ENCODE measurements around the gene FAM174B. TPM values are rescaled to one million over a fixed set of nuclear protein-coding genes. Genes with fewer than 3 reads are reported as not detected.

FAM174B gene
- total and polyA plus RNA-seq, 2 experiments from 2014 or later = 15.0 to 21.8 TPM

DNA sequence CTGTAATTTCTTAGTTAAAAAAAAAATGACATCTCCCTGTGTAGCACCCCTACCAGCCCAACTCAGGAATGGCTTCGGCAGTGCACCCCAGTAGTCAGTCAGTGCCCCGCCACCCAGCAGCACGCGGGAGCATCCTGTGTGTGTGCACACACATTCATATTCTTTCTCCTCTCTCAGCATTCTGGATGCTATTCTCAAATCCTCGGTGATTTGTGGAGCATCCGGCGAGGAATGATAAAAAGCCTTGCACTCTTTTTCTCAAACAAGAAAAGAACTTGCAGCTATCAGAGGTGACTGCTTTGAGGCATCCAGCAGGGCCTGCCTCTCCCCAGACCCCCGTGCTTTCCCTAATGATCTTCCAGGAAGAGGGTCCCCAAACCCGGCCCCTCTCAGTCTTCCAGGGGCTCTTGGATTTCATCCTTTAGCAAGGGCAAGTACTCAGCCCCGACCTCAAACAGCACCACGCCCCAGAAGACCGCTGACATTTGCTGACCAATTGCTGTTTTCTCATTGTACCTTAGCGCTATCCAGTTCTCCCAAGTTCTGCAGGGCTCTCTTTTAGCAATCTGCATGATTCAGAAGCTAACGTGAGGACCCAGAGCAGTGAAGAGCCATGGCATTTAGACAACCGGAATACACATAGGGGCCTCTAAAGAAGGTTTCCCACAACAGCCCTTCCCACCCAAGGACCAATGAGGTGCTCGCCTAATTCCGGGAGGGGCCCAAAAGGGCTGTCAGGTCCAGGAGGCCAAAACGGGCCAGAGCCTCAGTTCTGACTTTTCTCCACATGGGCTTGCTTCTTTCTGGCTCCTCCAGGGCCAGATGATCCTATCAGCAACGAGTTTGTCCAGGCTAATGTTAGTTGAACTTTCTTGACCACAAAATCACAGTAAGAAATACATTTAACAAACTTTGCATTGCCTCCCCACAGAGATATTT, 72.2 kb downstream of the FAM174B start:
- Histone ChIP-seq H3K4me2 (no peak overlapping the region), H3K9me2 (ENCODE audit: insufficient read depth) (peaks cover 11% of the 10 kb centered on the region; the same call in 1 of the 2 replicates), H3K27me3 (ENCODE audit: insufficient read depth) (no peaks in the 10 kb centered on the region), H3F3A (replicated peaks; ENCODE audit: low read depth) (no peaks in the 10 kb centered on the region), H3K79me2 (replicated peaks; ENCODE audit: insufficient read depth) (no peaks in the 10 kb centered on the region), H2AFZ (no peak overlapping the region), H3K4me1 (ENCODE audit: insufficient read depth) (no peaks in the 10 kb centered on the region), H4K20me1 (replicated peaks; ENCODE audit: insufficient read depth) (no peaks in the 10 kb centered on the region), H3K36me3 (ENCODE audit: insufficient read depth) (no peaks in the 10 kb centered on the region), H3K27ac (ENCODE audit: low read depth) (no peak overlapping the region), H3K4me3 (no peak overlapping the region)
- DNase-seq (ENCODE audit: low spot score) (no peak), ATAC-seq (no peak)
- Mint-ChIP-seq H3K4me1 (no peaks in the 10 kb centered on the region), H3K36me3 (ENCODE audit: low read depth) (peaks cover 10% of the 10 kb centered on the region; the same call in 2 of the 3 replicates), H3K9me3 (peaks cover 22% of the 10 kb centered on the region), H3K27me3 (ENCODE audit: insufficient read depth, low read depth, poor library complexity) (peaks cover 5% of the 10 kb centered on the region), H3K27ac (no peak overlapping the region), H3K4me3 (no peak overlapping the region)
- TF ChIP-seq, protein P1, sequence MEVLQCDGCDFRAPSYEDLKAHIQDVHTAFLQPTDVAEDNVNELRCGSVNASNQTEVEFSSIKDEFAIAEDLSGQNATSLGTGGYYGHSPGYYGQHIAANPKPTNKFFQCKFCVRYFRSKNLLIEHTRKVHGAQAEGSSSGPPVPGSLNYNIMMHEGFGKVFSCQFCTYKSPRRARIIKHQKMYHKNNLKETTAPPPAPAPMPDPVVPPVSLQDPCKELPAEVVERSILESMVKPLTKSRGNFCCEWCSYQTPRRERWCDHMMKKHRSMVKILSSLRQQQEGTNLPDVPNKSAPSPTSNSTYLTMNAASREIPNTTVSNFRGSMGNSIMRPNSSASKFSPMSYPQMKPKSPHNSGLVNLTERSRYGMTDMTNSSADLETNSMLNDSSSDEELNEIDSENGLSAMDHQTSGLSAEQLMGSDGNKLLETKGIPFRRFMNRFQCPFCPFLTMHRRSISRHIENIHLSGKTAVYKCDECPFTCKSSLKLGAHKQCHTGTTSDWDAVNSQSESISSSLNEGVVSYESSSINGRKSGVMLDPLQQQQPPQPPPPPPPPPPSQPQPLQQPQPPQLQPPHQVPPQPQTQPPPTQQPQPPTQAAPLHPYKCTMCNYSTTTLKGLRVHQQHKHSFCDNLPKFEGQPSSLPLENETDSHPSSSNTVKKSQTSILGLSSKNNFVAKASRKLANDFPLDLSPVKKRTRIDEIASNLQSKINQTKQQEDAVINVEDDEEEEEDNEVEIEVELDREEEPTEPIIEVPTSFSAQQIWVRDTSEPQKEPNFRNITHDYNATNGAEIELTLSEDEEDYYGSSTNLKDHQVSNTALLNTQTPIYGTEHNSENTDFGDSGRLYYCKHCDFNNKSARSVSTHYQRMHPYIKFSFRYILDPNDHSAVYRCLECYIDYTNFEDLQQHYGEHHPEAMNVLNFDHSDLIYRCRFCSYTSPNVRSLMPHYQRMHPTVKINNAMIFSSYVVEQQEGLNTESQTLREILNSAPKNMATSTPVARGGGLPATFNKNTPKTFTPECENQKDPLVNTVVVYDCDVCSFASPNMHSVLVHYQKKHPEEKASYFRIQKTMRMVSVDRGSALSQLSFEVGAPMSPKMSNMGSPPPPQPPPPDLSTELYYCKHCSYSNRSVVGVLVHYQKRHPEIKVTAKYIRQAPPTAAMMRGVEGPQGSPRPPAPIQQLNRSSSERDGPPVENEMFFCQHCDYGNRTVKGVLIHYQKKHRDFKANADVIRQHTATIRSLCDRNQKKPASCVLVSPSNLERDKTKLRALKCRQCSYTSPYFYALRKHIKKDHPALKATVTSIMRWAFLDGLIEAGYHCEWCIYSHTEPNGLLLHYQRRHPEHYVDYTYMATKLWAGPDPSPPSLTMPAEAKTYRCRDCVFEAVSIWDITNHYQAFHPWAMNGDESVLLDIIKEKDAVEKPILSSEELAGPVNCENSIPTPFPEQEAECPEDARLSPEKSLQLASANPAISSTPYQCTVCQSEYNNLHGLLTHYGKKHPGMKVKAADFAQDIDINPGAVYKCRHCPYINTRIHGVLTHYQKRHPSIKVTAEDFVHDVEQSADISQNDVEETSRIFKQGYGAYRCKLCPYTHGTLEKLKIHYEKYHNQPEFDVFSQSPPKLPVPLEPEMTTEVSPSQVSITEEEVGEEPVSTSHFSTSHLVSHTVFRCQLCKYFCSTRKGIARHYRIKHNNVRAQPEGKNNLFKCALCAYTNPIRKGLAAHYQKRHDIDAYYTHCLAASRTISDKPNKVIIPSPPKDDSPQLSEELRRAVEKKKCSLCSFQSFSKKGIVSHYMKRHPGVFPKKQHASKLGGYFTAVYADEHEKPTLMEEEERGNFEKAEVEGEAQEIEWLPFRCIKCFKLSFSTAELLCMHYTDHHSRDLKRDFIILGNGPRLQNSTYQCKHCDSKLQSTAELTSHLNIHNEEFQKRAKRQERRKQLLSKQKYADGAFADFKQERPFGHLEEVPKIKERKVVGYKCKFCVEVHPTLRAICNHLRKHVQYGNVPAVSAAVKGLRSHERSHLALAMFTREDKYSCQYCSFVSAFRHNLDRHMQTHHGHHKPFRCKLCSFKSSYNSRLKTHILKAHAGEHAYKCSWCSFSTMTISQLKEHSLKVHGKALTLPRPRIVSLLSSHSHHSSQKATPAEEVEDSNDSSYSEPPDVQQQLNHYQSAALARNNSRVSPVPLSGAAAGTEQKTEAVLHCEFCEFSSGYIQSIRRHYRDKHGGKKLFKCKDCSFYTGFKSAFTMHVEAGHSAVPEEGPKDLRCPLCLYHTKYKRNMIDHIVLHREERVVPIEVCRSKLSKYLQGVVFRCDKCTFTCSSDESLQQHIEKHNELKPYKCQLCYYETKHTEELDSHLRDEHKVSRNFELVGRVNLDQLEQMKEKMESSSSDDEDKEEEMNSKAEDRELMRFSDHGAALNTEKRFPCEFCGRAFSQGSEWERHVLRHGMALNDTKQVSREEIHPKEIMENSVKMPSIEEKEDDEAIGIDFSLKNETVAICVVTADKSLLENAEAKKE (CRISPR knock-in tag; IDR thresholded peaks at IDR 0.05) = no peak

DNA sequence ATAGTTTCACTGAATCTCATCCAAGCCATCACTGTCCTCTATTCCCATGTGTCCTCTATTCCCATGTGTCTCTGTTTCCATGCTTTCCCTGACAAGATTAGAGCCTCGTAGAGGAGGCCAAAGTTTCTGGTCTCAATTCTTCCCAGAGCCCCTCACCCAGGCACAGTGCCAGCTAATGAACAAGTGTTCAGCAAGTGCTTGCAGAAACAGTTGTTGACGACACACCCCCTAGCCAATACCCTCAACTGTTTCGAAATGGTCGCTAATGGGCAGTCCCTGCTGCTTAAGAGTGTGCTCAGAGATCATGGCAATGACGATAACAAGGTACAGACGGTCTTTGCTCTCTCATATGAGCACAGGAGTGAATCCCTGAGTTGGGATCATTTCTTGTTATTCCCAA, 73.4 kb downstream of the FAM174B start:
- no peaks in the 10 kb centered on the region for H3K4me1 Mint-ChIP-seq
- no peak overlapping the region for H3K4me3 Mint-ChIP-seq
- H3K9me3 Mint-ChIP-seq = peaks cover 22% of the 10 kb centered on the region
- DNase-seq (ENCODE audit: low spot score) (no peak), ATAC-seq (no peak)
- Histone ChIP-seq H3K4me1 (ENCODE audit: insufficient read depth) (no peaks in the 10 kb centered on the region), H3K27me3 (ENCODE audit: insufficient read depth) (no peaks in the 10 kb centered on the region), H3K27ac (ENCODE audit: low read depth) (no peak overlapping the region), H4K20me1 (replicated peaks; ENCODE audit: insufficient read depth) (no peaks in the 10 kb centered on the region), H3K4me2 (no peak overlapping the region), H3F3A (replicated peaks; ENCODE audit: low read depth) (no peaks in the 10 kb centered on the region), H2AFZ (no peak overlapping the region), H3K4me3 (no peak overlapping the region), H3K9me2 (ENCODE audit: insufficient read depth) (peaks cover 6% of the 10 kb centered on the region; the same call in 1 of the 2 replicates), H3K36me3 (ENCODE audit: insufficient read depth) (no peaks in the 10 kb centered on the region), H3K79me2 (replicated peaks; ENCODE audit: insufficient read depth) (no peaks in the 10 kb centered on the region)
- H3K36me3 Mint-ChIP-seq (ENCODE audit: low read depth) = peaks cover 10% of the 10 kb centered on the region; the same call in 2 of the 3 replicates
- H3K27ac Mint-ChIP-seq = no peak overlapping the region
- peaks cover 5% of the 10 kb centered on the region for H3K27me3 Mint-ChIP-seq (ENCODE audit: insufficient read depth, low read depth, poor library complexity)
- TF ChIP-seq STAT1 (IDR thresholded peaks at IDR 0.05; ENCODE audit: unreplicated experiment) (no peak), ZNF114 (CRISPR knock-in tag; IDR thresholded peaks at IDR 0.05) (no peak), ZNF331 (CRISPR knock-in tag; IDR thresholded peaks at IDR 0.05; ENCODE audit: low read depth) (no peak)
- TF ChIP-seq, protein P2, sequence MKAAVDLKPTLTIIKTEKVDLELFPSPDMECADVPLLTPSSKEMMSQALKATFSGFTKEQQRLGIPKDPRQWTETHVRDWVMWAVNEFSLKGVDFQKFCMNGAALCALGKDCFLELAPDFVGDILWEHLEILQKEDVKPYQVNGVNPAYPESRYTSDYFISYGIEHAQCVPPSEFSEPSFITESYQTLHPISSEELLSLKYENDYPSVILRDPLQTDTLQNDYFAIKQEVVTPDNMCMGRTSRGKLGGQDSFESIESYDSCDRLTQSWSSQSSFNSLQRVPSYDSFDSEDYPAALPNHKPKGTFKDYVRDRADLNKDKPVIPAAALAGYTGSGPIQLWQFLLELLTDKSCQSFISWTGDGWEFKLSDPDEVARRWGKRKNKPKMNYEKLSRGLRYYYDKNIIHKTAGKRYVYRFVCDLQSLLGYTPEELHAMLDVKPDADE (IDR thresholded peaks at IDR 0.05) = no peak
- TF ChIP-seq, protein P3, sequence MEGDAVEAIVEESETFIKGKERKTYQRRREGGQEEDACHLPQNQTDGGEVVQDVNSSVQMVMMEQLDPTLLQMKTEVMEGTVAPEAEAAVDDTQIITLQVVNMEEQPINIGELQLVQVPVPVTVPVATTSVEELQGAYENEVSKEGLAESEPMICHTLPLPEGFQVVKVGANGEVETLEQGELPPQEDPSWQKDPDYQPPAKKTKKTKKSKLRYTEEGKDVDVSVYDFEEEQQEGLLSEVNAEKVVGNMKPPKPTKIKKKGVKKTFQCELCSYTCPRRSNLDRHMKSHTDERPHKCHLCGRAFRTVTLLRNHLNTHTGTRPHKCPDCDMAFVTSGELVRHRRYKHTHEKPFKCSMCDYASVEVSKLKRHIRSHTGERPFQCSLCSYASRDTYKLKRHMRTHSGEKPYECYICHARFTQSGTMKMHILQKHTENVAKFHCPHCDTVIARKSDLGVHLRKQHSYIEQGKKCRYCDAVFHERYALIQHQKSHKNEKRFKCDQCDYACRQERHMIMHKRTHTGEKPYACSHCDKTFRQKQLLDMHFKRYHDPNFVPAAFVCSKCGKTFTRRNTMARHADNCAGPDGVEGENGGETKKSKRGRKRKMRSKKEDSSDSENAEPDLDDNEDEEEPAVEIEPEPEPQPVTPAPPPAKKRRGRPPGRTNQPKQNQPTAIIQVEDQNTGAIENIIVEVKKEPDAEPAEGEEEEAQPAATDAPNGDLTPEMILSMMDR (conservative IDR thresholded peaks at IDR 0.05; ENCODE audit: low read depth in 2 of 2) = no peak

Data from GM23338 (cell line).